NT2/D1 (cell line): ENCODE measurements around the gene MRM3.

ENCODE experiments used
- SUZ12 ChIP-seq: IDR thresholded peaks from 2 replicates; pipeline ENCODE4 v1.6.1; 2011; ENCODE audit not compliant: insufficient read length, insufficient read depth; ENCODE audit errors: extremely low read depth
- YY1 ChIP-seq: IDR thresholded peaks from 2 replicates; pipeline ENCODE4 v1.6.1; 2011; ENCODE audit not compliant: insufficient read length, insufficient read depth
- ZNF274 ChIP-seq: IDR thresholded peaks from 2 replicates; pipeline ENCODE4 v1.6.1; 2011; ENCODE audit warnings: mild to moderate bottlenecking, low read depth, low read length

GRCh38 chr17:742147-742793 lies 39.9 kb upstream of the MRM3 start:
- TF ChIP-seq YY1 (no peak), SUZ12 (no peak), ZNF274 (no peak)
